WTC11 (cell line): ENCODE results near the gene TAS1R2. TPM values are rescaled to one million over a fixed set of nuclear protein-coding genes. Genes with fewer than 3 reads are reported as not detected.

Experiments
- ATAC-seq: fragments of 200-7000 bp; cut with Tn5 transposase; 2 replicates; pipeline ENCODE4 v1.10.0; 2021; ENCODE audit warnings: mild to moderate bottlenecking, moderate library complexity
- CTCF ChIA-PET: fragments of 300-600 bp; sonication (Branson Sonifier 250); formaldehyde crosslinking; loops from one replicate; lab custom pipeline; 2021; ENCODE audit warnings: antibody characterized with exemption; lab: Charles Lee
- POLR2A ChIA-PET: fragments of 350-600 bp; sonication (Branson Sonifier 250); formaldehyde crosslinking; loops from one replicate; lab custom pipeline; 2021; ENCODE audit warnings: antibody characterized with exemption; lab: Charles Lee
- DNase-seq: peaks from one replicate; pipeline ENCODE4 v3.0.0; 2021; ENCODE audit warnings: low spot score
- H3K27ac Mint-ChIP-seq: 2 replicates; pipeline ENCODE4 v1.8.0; 2021; ENCODE audit warnings: mixed read lengths
- H3K27me3 Mint-ChIP-seq: 2 replicates; pipeline ENCODE4 v1.8.0; 2021; ENCODE audit warnings: low read depth, mild to moderate bottlenecking, moderate library complexity, mixed read lengths
- H3K36me3 Mint-ChIP-seq: 2 replicates; pipeline ENCODE4 v1.8.0; 2021; ENCODE audit warnings: mixed read lengths
- H3K4me1 Mint-ChIP-seq: 2 replicates; pipeline ENCODE4 v1.8.0; 2022; ENCODE audit warnings: mixed read lengths
- H3K4me3 Mint-ChIP-seq: 2 replicates; pipeline ENCODE4 v1.8.0; 2021; ENCODE audit warnings: mild to moderate bottlenecking, moderate library complexity, mixed read lengths
- H3K9me3 Mint-ChIP-seq: 2 replicates; pipeline ENCODE4 v1.8.0; 2021; ENCODE audit warnings: mixed read lengths
- CDX4 ChIP-seq: fragments of 250-450 bp; sonication (Bioruptor Pico); IDR thresholded peaks from 2 replicates; pipeline ENCODE4 v1.9.0; 2021; ENCODE audit warnings: moderate library complexity, mild to moderate bottlenecking, inconsistent platforms, borderline replicate concordance
- CTCF ChIP-seq: fragments of 200-600 bp; IDR thresholded peaks from 2 replicates; pipeline ENCODE4 v1.8.0; 2022; ENCODE audit warnings: antibody characterized with exemption
- ERG ChIP-seq: fragments of 250-450 bp; sonication (Bioruptor Pico); IDR thresholded peaks from 2 replicates; pipeline ENCODE4 v1.8.0; 2021; ENCODE audit warnings: mild to moderate bottlenecking
- ESRRA ChIP-seq: sonication (generic); formaldehyde crosslinking; IDR thresholded peaks from 2 replicates; pipeline ENCODE4 v1.8.1; 2022; ENCODE audit warnings: mild to moderate bottlenecking, missing genetic modification reagents, borderline replicate concordance
- FOXJ3 ChIP-seq: sonication (generic); formaldehyde crosslinking; IDR thresholded peaks from 2 replicates; pipeline ENCODE4 v1.9.0; 2021; ENCODE audit warnings: missing genetic modification reagents, mild to moderate bottlenecking, borderline replicate concordance
- GABPB1 ChIP-seq: sonication (generic); formaldehyde crosslinking; IDR thresholded peaks from 2 replicates; pipeline ENCODE4 v1.8.1; 2023; ENCODE audit warnings: mild to moderate bottlenecking, missing genetic modification reagents
- GRHL2 ChIP-seq: fragments of 250-450 bp; sonication (Bioruptor Pico); IDR thresholded peaks from 2 replicates; pipeline ENCODE4 v1.8.0; 2022; ENCODE audit warnings: mild to moderate bottlenecking, moderate library complexity; ENCODE audit not compliant: insufficient replicate concordance, severe bottlenecking
- IRF2 ChIP-seq: sonication (generic); formaldehyde crosslinking; IDR thresholded peaks from 2 replicates; pipeline ENCODE4 v1.8.0; 2022; ENCODE audit warnings: low read depth, missing genetic modification reagents, borderline replicate concordance
- JUN ChIP-seq: sonication (generic); formaldehyde crosslinking; IDR thresholded peaks from 2 replicates; pipeline ENCODE4 v1.8.0; 2023; ENCODE audit warnings: mild to moderate bottlenecking, missing genetic modification reagents
- MXD4 ChIP-seq: fragments of 250-450 bp; sonication (Bioruptor Pico); IDR thresholded peaks from 2 replicates; pipeline ENCODE4 v1.8.0; 2021; ENCODE audit warnings: mild to moderate bottlenecking, moderate library complexity, borderline replicate concordance
- NR3C1 ChIP-seq: sonication (generic); formaldehyde crosslinking; conservative IDR thresholded peaks from 2 replicates; pipeline ENCODE4 v1.8.1; 2023; ENCODE audit warnings: low read depth, mild to moderate bottlenecking, missing genetic modification reagents
- PRRX2 ChIP-seq: fragments of 250-450 bp; sonication (Bioruptor Pico); IDR thresholded peaks from 2 replicates; pipeline ENCODE4 v1.8.0; 2021; ENCODE audit warnings: mild to moderate bottlenecking
- SOX15 ChIP-seq: fragments of 250-450 bp; sonication (Bioruptor Pico); IDR thresholded peaks from 2 replicates; pipeline ENCODE4 v1.9.0; 2021; ENCODE audit warnings: mild to moderate bottlenecking
- SP1 ChIP-seq: sonication (generic); formaldehyde crosslinking; conservative IDR thresholded peaks from 2 replicates; pipeline ENCODE4 v1.8.1; 2022; ENCODE audit warnings: missing genetic modification reagents
- ZBTB21 ChIP-seq: sonication (generic); formaldehyde crosslinking; IDR thresholded peaks from 2 replicates; pipeline ENCODE4 v1.8.1; 2023; ENCODE audit warnings: mild to moderate bottlenecking, missing genetic modification reagents, borderline replicate concordance
- ZNF138 ChIP-seq: sonication (generic); formaldehyde crosslinking; conservative IDR thresholded peaks from 2 replicates; pipeline ENCODE4 v1.8.1; 2022; ENCODE audit warnings: mild to moderate bottlenecking, moderate library complexity, missing genetic modification reagents
- ZNF263 ChIP-seq: sonication (generic); formaldehyde crosslinking; IDR thresholded peaks from 2 replicates; pipeline ENCODE4 v1.8.1; 2022; ENCODE audit warnings: low read depth, mild to moderate bottlenecking, moderate library complexity, missing genetic modification reagents
- ZNF416 ChIP-seq: fragments of 250-450 bp; sonication (Bioruptor Pico); IDR thresholded peaks from 2 replicates; pipeline ENCODE4 v1.9.0; 2021; ENCODE audit warnings: mild to moderate bottlenecking, inconsistent platforms
- ZNF671 ChIP-seq: fragments of 250-450 bp; sonication (Bioruptor Pico); IDR thresholded peaks from 2 replicates; pipeline ENCODE4 v1.8.0; 2021; ENCODE audit warnings: mild to moderate bottlenecking
- ZSCAN18 ChIP-seq: fragments of 250-450 bp; sonication (Bioruptor Pico); IDR thresholded peaks from 2 replicates; pipeline ENCODE4 v2.1.2; 2022; ENCODE audit warnings: mild to moderate bottlenecking, moderate library complexity
- total RNA-seq: library from RNA; stranded (reverse); gene quantifications from 3 replicates; pipeline ENCODE4 v1.2.3, GENCODE V29; 2021

Gene TAS1R2
- total RNA-seq, 1 experiment from 2014 or later: not detected

- CTCF ChIA-PET: interaction anchor here (0.6 to 3.5 kb wide), 38 partner anchors 9 to 555 kb away, joined by 3 to 41 read pairs (median 4); partner anchors contain the start of genes ALDH4A1 and IFFO2
- TF ChIP-seq PRRX2: no peak
- peak; percentile 85 for TF ChIP-seq CTCF
- POLR2A ChIA-PET: interaction anchor here (0.7 kb wide), 1 partner anchor 19 kb away, joined by 4 read pairs; the partner anchor contains the start of gene ALDH4A1
- Mint-ChIP-seq H3K36me3 (peaks cover 6% of the 10 kb centered on the region; the same call in 1 of the 2 replicates), H3K4me1 (no peaks in the 10 kb centered on the region; the same call in 1 of the 2 replicates), H3K27me3 (no peaks in the 10 kb centered on the region), H3K27ac (no peak overlapping the region), H3K4me3 (no peak overlapping the region), H3K9me3 (no peaks in the 10 kb centered on the region)
- ATAC-seq: peak; percentile 92
- DNase-seq: peak; percentile 90
These were observed 24.4 kb upstream of the TAS1R2 start for GRCh38 chr1:18883636-18884418.

GRCh38 chr1:18883079-18883478 lies 23.6 kb upstream of the TAS1R2 start:
- Mint-ChIP-seq H3K27ac (no peak overlapping the region), H3K4me1 (no peaks in the 10 kb centered on the region; the same call in 1 of the 2 replicates), H3K4me3 (no peak overlapping the region), H3K36me3 (peaks cover 6% of the 10 kb centered on the region; the same call in 1 of the 2 replicates), H3K27me3 (no peaks in the 10 kb centered on the region), H3K9me3 (no peaks in the 10 kb centered on the region)
- CTCF ChIA-PET: interaction anchor here (2.8 to 3.5 kb wide), 3 partner anchors 8 to 30 kb away, joined by 19 to 34 read pairs (median 30); no protein-coding TSS in a partner anchor
- TF ChIP-seq NR3C1 (CRISPR knock-in tag) (no peak), FOXJ3 (CRISPR knock-in tag) (no peak), ZNF671 (no peak), ZNF138 (CRISPR knock-in tag) (no peak), GABPB1 (CRISPR knock-in tag) (no peak), MXD4 (no peak), SP1 (no peak), IRF2 (CRISPR knock-in tag) (no peak), ZNF416 (CRISPR knock-in tag) (no peak), ESRRA (no peak), ZSCAN18 (CRISPR knock-in tag) (no peak), ZNF263 (no peak), JUN (CRISPR knock-in tag) (no peak), CDX4 (CRISPR knock-in tag) (no peak)
- DNase-seq (no peak), ATAC-seq (no peak)
- POLR2A ChIA-PET: no interaction called here

GRCh38 chr1:18882486-18882885 lies 23.0 kb upstream of the TAS1R2 start:
- Mint-ChIP-seq H3K4me1 (no peaks in the 10 kb centered on the region; the same call in 1 of the 2 replicates), H3K27ac (no peak overlapping the region), H3K4me3 (no peak overlapping the region), H3K36me3 (peaks cover 6% of the 10 kb centered on the region; the same call in 1 of the 2 replicates), H3K27me3 (no peaks in the 10 kb centered on the region), H3K9me3 (no peaks in the 10 kb centered on the region)
- TF ChIP-seq SOX15 (CRISPR knock-in tag) (no peak), ZBTB21 (CRISPR knock-in tag) (no peak), ESRRA (no peak), GABPB1 (CRISPR knock-in tag) (no peak), ERG (no peak), GRHL2 (no peak)
- DNase-seq (no peak), ATAC-seq (no peak)
- POLR2A ChIA-PET: no interaction called here
- CTCF ChIA-PET: interaction anchor here (2.8 kb wide), 1 partner anchor 11 kb away, joined by 19 read pairs; no protein-coding TSS in a partner anchor
